ENCODE results near the gene PHYH.

- TF ChIP-seq, protein P1, sequence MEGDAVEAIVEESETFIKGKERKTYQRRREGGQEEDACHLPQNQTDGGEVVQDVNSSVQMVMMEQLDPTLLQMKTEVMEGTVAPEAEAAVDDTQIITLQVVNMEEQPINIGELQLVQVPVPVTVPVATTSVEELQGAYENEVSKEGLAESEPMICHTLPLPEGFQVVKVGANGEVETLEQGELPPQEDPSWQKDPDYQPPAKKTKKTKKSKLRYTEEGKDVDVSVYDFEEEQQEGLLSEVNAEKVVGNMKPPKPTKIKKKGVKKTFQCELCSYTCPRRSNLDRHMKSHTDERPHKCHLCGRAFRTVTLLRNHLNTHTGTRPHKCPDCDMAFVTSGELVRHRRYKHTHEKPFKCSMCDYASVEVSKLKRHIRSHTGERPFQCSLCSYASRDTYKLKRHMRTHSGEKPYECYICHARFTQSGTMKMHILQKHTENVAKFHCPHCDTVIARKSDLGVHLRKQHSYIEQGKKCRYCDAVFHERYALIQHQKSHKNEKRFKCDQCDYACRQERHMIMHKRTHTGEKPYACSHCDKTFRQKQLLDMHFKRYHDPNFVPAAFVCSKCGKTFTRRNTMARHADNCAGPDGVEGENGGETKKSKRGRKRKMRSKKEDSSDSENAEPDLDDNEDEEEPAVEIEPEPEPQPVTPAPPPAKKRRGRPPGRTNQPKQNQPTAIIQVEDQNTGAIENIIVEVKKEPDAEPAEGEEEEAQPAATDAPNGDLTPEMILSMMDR (IDR thresholded peaks at IDR 0.05; ENCODE audit: insufficient read depth, low read length, poor library complexity, severe bottlenecking) = no peak
- TF ChIP-seq EZH2phosphoT487 (conservative IDR thresholded peaks at IDR 0.05; ENCODE audit: low read length) = no peak
Measured at GRCh38 chr10:13316635-13317311, 16.9 kb upstream of the PHYH start.
